Measurements from ENCODE around the gene ZNF76. TPM values are rescaled to one million over a fixed set of nuclear protein-coding genes. Genes with fewer than 3 reads are reported as not detected.

The ZNF76 gene
- total RNA-seq, 1 experiment from 2014 or later = 15.6 TPM

DNA sequence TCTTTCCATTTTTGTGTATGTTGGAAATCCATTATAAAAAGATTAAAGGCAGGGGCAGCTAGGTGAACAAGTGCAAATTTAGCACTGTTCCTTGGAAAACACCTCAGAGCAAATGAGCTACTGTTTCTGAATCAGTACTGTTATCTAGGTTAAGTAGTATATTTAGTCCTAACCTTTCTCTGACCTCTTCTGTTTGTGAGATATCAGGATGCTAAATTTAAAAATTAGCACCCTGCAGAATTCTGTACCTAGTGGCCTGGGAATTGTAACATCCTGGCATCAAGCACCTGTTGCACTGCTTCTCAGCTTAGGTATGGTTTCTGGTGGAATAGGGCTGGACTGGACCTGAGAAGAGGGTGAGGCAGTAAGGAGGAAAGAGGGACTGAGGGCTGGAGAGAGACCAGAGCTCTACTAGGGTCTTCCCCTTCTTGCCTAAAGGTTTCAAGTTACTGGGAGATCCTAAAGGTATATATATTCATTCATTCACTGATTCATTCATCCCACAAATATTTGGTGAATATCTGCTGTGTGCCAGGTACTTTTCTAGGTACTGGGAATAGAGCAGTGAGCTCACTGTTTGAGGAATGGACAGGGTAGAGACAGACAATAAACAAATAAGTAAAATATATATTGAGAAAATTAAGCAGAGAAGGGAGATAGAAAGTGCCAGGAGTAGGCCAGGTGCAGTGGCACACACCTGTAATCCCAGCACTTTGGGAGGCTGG lies 5.2 kb downstream of the ZNF76 start:
- Histone ChIP-seq H3K27me3 (replicated peaks) (no peaks in the 10 kb centered on the region), H3K4me3 (no peak overlapping the region), H3K4me1 (replicated peaks) (peaks cover 6% of the 10 kb centered on the region), H3K27ac (no peak overlapping the region), H3K9me3 (replicated peaks) (0 out of 2 replicates have a peak, but pooled peaks cover 2% of the 10 kb centered on the region), H3K36me3 (0 out of 2 replicates have a peak, but pooled peaks cover 3% of the 10 kb centered on the region)
- no peak for DNase-seq (ENCODE audit: low read depth in 1 of 2, low spot score in 2 of 2)

GRCh38 chr6:35265523-35265922 lies 6.0 kb downstream of the ZNF76 start:
- Histone ChIP-seq H3K36me3 (0 out of 2 replicates have a peak, but pooled peaks cover 4% of the 10 kb centered on the region), H3K27me3 (replicated peaks) (no peaks in the 10 kb centered on the region), H3K27ac (no peak overlapping the region), H3K4me1 (replicated peaks) (peaks cover under 1% of the 10 kb centered on the region; the same call in 1 of the 2 replicates), H3K9me3 (replicated peaks) (no peaks in the 10 kb centered on the region), H3K4me3 (no peak overlapping the region)
- DNase-seq (ENCODE audit: low read depth in 1 of 2, low spot score in 2 of 2) = no peak

- no peak overlapping the region for H3K4me3 ChIP-seq
- H3K4me1 ChIP-seq (replicated peaks) = no peaks in the 10 kb centered on the region
- peaks cover 8% of the 10 kb centered on the region; the same call in 1 of the 2 replicates for H3K36me3 ChIP-seq
- H3K27ac ChIP-seq = no peak overlapping the region
- DNase-seq (ENCODE audit: low read depth in 1 of 2, low spot score in 2 of 2) = no peak
- no peaks in the 10 kb centered on the region for H3K27me3 ChIP-seq (replicated peaks)
- no peaks in the 10 kb centered on the region for H3K9me3 ChIP-seq (replicated peaks)
Measured at GRCh38 chr6:35267446-35267845, 7.9 kb downstream of the ZNF76 start.

- no peak for DNase-seq (ENCODE audit: low read depth in 1 of 2, low spot score in 2 of 2)
- H3K27me3 ChIP-seq (replicated peaks) = no peaks in the 10 kb centered on the region
- no peaks in the 10 kb centered on the region for H3K9me3 ChIP-seq (replicated peaks)
- peaks cover 8% of the 10 kb centered on the region; the same call in 1 of the 2 replicates for H3K36me3 ChIP-seq
- no peaks in the 10 kb centered on the region for H3K4me1 ChIP-seq (replicated peaks)
- no peak overlapping the region for H3K27ac ChIP-seq
- no peak overlapping the region for H3K4me3 ChIP-seq
Measured at GRCh38 chr6:35267897-35268296, 8.4 kb downstream of the ZNF76 start.

GRCh38 chr6:35272005-35272404 lies 12.5 kb downstream of the ZNF76 start:
- Histone ChIP-seq H3K27ac (no peak overlapping the region), H3K9me3 (replicated peaks) (0 out of 2 replicates have a peak, but pooled peaks cover 2% of the 10 kb centered on the region), H3K36me3 (peaks cover 8% of the 10 kb centered on the region; the same call in 1 of the 2 replicates), H3K4me1 (replicated peaks) (no peaks in the 10 kb centered on the region), H3K27me3 (replicated peaks) (no peaks in the 10 kb centered on the region), H3K4me3 (no peak overlapping the region)
- no peak for DNase-seq (ENCODE audit: low read depth in 1 of 2, low spot score in 2 of 2)

DNA sequence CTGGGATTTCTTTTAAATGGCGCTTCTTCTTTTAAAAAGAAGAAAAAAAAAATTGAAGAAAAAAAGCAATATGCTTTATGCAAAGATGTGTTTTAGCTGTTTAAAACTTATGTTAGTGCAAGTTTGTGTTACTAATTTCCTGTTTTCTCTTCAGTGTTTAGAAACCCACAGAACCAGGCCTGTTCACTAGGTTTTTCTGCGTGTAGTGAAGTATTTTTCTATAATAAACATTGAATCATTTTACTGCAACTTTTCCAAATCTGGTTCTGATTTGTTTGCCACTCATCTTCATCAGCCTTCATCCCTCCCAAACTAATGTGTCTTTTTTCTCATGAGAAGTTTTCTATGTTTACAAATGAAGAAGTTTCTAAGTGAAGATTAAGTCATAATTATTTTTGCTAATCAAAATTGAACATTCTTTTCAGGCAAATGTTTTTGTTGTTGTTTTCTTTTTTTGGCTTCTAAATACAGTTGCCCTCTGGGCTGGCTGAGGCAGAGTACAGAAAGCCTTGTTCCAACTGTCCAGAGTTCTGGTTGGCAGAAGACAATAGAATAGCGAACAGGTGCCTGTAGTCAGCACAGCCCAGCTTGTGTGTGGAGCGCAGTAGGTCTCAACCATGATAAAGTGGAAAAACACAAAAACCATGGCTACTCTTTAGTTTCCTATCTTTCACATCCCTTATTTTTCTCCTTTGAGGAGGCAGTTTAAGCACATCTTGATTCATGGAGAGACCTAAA lies 14.5 kb downstream of the ZNF76 start:
- Histone ChIP-seq H3K4me1 (replicated peaks) (no peaks in the 10 kb centered on the region), H3K27ac (no peak overlapping the region), H3K9me3 (replicated peaks) (0 out of 2 replicates have a peak, but pooled peaks cover 2% of the 10 kb centered on the region), H3K27me3 (replicated peaks) (no peaks in the 10 kb centered on the region), H3K4me3 (no peak overlapping the region), H3K36me3 (peaks cover 8% of the 10 kb centered on the region; the same call in 1 of the 2 replicates)
- no peak for DNase-seq (ENCODE audit: low read depth in 1 of 2, low spot score in 2 of 2)

- Histone ChIP-seq H3K27me3 (replicated peaks) (no peaks in the 10 kb centered on the region), H3K9me3 (replicated peaks) (0 out of 2 replicates have a peak, but pooled peaks cover 2% of the 10 kb centered on the region), H3K36me3 (peaks cover 7% of the 10 kb centered on the region), H3K27ac (no peak overlapping the region), H3K4me3 (no peak overlapping the region), H3K4me1 (replicated peaks) (no peaks in the 10 kb centered on the region)
- no peak for DNase-seq (ENCODE audit: low read depth in 1 of 2, low spot score in 2 of 2)
Measured at GRCh38 chr6:35275744-35276260, 16.3 kb downstream of the ZNF76 start.

GRCh38 chr6:35278708-35279107 lies 19.2 kb downstream of the ZNF76 start:
- Histone ChIP-seq H3K27me3 (replicated peaks) (no peaks in the 10 kb centered on the region), H3K9me3 (replicated peaks) (0 out of 2 replicates have a peak, but pooled peaks cover 2% of the 10 kb centered on the region), H3K27ac (no peak overlapping the region), H3K36me3 (peaks cover 21% of the 10 kb centered on the region), H3K4me3 (no peak overlapping the region), H3K4me1 (replicated peaks) (no peaks in the 10 kb centered on the region)
- DNase-seq (ENCODE audit: low read depth in 1 of 2, low spot score in 2 of 2) = no peak

DNA sequence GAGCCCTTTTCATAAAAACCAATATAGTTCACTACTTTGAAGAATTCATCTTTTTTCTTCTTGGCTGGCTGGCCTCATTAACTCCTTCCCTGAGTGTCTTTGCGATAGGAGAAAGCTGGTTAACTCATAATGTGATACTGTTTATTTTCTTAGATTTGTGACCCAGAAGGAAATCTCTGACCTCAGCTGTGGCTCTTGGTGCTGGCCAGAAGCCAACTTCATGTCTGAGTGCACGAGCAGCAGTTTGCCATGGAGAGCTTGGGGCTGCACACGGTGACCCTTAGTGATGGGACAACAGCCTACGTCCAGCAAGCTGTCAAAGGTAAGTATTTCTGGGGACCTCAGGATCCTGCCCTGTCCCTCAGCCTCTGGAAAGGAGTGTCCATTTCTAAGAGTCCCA lies 21.4 kb downstream of the ZNF76 start:
- 0 out of 2 replicates have a peak, but pooled peaks cover 2% of the 10 kb centered on the region for H3K9me3 ChIP-seq (replicated peaks)
- H3K27me3 ChIP-seq (replicated peaks) = no peaks in the 10 kb centered on the region
- H3K27ac ChIP-seq = no peak overlapping the region
- H3K4me3 ChIP-seq = no peak overlapping the region
- DNase-seq (ENCODE audit: low read depth in 1 of 2, low spot score in 2 of 2) = no peak
- H3K36me3 ChIP-seq = peaks cover 38% of the 10 kb centered on the region
- H3K4me1 ChIP-seq (replicated peaks) = no peaks in the 10 kb centered on the region

DNA sequence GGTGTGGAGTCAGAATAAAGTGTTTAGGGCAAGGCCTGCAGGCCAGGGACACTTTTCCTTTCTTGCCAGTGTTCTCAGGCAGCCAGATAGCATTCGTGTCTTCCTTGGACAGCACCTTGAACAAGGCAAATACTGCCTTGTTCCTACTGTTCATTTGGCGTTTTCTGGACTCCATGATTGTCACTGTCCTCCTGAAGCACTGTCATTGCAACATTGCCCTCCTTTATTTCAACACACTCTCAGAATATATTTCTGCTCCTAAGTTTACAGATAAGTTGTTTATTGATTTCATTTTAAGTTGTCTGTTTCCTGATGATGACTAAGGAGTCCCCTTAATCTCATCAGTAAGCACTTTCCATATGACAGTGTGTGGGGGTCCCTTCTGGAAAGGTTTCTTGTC lies 22.9 kb downstream of the ZNF76 start:
- Histone ChIP-seq H3K4me3 (no peak overlapping the region), H3K9me3 (replicated peaks) (no peaks in the 10 kb centered on the region), H3K27ac (no peak overlapping the region), H3K27me3 (replicated peaks) (no peaks in the 10 kb centered on the region), H3K4me1 (replicated peaks) (no peaks in the 10 kb centered on the region), H3K36me3 (peaks cover 51% of the 10 kb centered on the region)
- DNase-seq (ENCODE audit: low read depth in 1 of 2, low spot score in 2 of 2) = no peak

DNA sequence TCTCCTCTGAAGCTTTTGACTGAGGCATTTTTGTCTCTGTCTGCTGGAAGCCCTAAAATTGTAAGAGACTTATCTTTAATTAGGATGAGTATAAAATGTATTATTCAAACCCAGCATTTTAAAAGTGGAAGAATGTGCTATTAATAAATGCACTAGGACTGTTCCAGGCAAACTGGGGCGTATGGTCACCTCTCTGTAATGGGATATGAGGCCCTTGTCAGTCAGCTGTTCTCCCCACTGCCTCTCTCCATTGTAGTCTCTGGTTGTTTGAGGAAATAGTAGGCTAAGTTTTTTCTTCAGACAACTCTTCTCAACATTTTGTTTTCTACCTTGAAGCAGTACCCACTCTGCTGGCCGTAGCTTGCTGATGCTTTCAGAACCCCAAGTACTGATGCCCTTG lies 23.8 kb downstream of the ZNF76 start:
- Histone ChIP-seq H3K4me3 (no peak overlapping the region), H3K36me3 (peaks cover 60% of the 10 kb centered on the region), H3K4me1 (replicated peaks) (no peaks in the 10 kb centered on the region), H3K9me3 (replicated peaks) (no peaks in the 10 kb centered on the region), H3K27me3 (replicated peaks) (no peaks in the 10 kb centered on the region), H3K27ac (no peak overlapping the region)
- no peak for DNase-seq (ENCODE audit: low read depth in 1 of 2, low spot score in 2 of 2)

DNA sequence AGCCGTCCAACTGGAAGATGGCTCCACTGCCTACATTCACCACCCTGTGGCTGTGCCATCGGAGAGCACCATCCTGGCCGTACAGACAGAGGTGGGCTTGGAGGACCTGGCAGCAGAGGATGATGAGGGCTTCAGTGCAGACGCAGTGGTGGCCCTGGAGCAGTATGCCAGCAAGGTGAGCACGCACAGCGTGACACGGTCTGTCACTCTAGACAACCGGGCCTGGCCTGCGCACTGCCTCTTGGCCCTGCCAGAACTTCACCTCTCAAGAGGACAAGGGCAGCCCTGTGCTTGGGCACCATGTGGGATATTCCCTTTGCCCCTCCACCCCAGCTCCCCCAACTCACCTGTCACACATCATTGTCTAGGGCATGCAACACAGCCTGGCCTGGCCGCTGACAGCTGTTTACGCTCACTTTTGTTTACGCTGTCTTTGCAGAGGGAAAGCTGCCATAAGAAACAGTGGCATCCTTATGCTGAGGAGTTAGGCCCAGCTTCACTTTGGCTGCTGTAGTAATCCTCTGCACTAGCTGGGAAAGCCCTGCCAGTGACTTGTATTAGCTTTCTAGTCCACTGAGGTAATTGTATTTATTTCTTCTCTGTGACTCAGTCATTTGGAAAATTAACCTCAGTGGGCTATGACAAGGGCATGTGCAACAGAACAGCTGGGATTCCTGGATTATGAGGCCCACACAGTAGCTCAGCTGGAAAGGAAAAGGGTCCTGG lies 28.3 kb downstream of the ZNF76 start:
- Histone ChIP-seq H3K4me1 (replicated peaks) (no peaks in the 10 kb centered on the region), H3K36me3 (peaks cover 75% of the 10 kb centered on the region), H3K9me3 (replicated peaks) (no peaks in the 10 kb centered on the region), H3K4me3 (no peak overlapping the region), H3K27ac (no peak overlapping the region), H3K27me3 (replicated peaks) (no peaks in the 10 kb centered on the region)
- no peak for DNase-seq (ENCODE audit: low read depth in 1 of 2, low spot score in 2 of 2)

GRCh38 chr6:35288834-35289233 lies 29.3 kb downstream of the ZNF76 start:
- Histone ChIP-seq H3K9me3 (replicated peaks) (no peaks in the 10 kb centered on the region), H3K27me3 (replicated peaks) (no peaks in the 10 kb centered on the region), H3K36me3 (peaks cover 79% of the 10 kb centered on the region), H3K4me1 (replicated peaks) (no peaks in the 10 kb centered on the region), H3K4me3 (no peak overlapping the region), H3K27ac (no peak overlapping the region)
- no peak for DNase-seq (ENCODE audit: low read depth in 1 of 2, low spot score in 2 of 2)
